ENCODE results near the gene PNLDC1. TPM values are rescaled to one million over a fixed set of nuclear protein-coding genes. Genes with fewer than 3 reads are reported as not detected.
"Not testable (repeated sequence)": the region's sequence is repeated elsewhere in the genome, so short reads cannot be mapped to it uniquely, and the experiment has no call there.

PNLDC1 gene
- total RNA-seq, 1 experiment from 2014 or later, result not detected

GRCh38 chr6:159766906-159767305 lies 33.2 kb upstream of the PNLDC1 start:
- no peak overlapping the region for H3K4me3 ChIP-seq (ENCODE audit: insufficient read depth, low read depth, low read length)
- H3K27me3 ChIP-seq (ENCODE audit: control insufficient read depth, insufficient read depth, low read length), result no peaks in the 10 kb centered on the region
- peaks cover 33% of the 10 kb centered on the region for H3K36me3 ChIP-seq (replicated peaks; ENCODE audit: control insufficient read depth, insufficient read depth, low read length)
- no peak for DNase-seq

- no peaks in the 10 kb centered on the region for H3K27me3 ChIP-seq (ENCODE audit: control insufficient read depth, insufficient read depth, low read length)
- no peak overlapping the region for H3K4me3 ChIP-seq (ENCODE audit: insufficient read depth, low read depth, low read length)
- H3K36me3 ChIP-seq (replicated peaks; ENCODE audit: control insufficient read depth, insufficient read depth, low read length), result peaks cover 21% of the 10 kb centered on the region
- no peak for DNase-seq
Observed at GRCh38 chr6:159769470-159769869, 30.6 kb upstream of the PNLDC1 start.

DNA sequence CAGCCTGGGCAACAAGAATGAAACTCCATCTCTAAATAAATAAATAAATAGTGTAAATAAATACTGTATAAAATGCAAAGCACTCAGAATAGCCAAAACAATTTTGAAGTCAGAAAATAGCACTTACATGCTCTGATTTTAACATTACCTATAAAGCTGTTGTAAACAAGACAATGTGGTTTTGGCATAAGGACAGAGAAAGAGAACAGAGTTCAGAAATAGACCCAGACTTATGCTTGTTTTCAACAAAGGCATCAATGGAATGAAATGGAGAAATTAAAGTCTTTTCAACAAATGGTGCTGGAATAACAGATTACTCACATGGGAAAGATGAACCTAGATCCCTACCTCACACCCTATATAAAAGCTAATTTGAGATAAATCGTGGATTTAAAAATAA lies 27.9 kb upstream of the PNLDC1 start:
- Histone ChIP-seq H3K27me3 (ENCODE audit: control insufficient read depth, insufficient read depth, low read length) (no peaks in the 10 kb centered on the region), H3K36me3 (replicated peaks; ENCODE audit: control insufficient read depth, insufficient read depth, low read length) (peaks cover 22% of the 10 kb centered on the region), H3K4me3 (ENCODE audit: insufficient read depth, low read depth, low read length) (no peak overlapping the region)
- DNase-seq, result no peak

DNA sequence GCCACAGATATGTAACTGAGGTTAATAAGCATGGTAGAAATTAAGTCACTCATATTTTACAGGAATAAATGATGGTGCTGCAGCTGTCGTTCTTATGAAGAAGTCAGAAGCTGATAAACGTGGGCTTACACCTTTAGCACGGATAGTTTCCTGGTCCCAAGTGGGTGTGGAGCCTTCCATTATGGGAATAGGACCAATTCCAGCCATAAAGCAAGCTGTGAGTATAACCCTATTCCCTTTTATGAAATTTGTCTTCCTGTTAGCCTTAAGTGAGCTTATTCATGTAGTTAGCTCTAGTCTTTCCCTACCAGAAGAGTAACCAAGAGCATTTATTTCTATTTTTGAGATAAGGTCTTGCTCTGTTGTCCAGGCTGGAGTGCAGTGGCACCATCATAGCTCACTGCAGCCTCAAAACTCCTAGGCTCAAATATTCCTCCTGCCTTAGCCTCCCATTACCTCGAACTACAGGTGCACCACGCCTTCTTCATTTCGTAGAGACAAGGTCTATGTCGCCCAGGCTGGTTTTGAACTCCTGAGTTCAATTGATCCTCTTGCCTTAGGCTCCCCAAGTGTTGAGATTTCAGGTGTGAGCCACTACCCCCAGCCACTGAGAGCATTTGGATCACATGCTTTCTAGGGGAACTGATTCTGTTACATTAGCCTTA lies 22.7 kb upstream of the PNLDC1 start:
- H3K27me3 ChIP-seq (ENCODE audit: control insufficient read depth, insufficient read depth, low read length), result no peaks in the 10 kb centered on the region
- H3K4me3 ChIP-seq (ENCODE audit: insufficient read depth, low read depth, low read length), result no peak overlapping the region
- H3K36me3 ChIP-seq (replicated peaks; ENCODE audit: control insufficient read depth, insufficient read depth, low read length), result peaks cover 31% of the 10 kb centered on the region
- DNase-seq, result no peak

DNA sequence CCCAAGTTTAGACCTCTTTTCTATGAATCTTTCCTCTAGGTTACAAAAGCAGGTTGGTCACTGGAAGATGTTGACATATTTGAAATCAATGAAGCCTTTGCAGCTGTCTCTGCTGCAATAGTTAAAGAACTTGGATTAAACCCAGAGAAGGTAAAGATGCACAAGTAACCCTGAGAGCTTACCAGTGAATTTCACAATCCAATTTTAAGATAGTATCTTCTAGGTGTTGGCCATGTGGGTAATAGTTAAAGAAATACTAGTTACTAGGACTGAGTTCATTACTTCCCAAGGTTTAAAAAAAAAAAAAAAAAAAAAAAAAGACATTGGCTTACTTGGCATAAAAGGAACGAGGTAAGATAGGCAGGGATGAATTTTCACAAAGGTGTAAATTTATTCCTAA lies 21.9 kb upstream of the PNLDC1 start:
- no peak for DNase-seq
- no peak overlapping the region for H3K4me3 ChIP-seq (ENCODE audit: insufficient read depth, low read depth, low read length)
- no peaks in the 10 kb centered on the region for H3K27me3 ChIP-seq (ENCODE audit: control insufficient read depth, insufficient read depth, low read length)
- H3K36me3 ChIP-seq (replicated peaks; ENCODE audit: control insufficient read depth, insufficient read depth, low read length), result peaks cover 39% of the 10 kb centered on the region

DNA sequence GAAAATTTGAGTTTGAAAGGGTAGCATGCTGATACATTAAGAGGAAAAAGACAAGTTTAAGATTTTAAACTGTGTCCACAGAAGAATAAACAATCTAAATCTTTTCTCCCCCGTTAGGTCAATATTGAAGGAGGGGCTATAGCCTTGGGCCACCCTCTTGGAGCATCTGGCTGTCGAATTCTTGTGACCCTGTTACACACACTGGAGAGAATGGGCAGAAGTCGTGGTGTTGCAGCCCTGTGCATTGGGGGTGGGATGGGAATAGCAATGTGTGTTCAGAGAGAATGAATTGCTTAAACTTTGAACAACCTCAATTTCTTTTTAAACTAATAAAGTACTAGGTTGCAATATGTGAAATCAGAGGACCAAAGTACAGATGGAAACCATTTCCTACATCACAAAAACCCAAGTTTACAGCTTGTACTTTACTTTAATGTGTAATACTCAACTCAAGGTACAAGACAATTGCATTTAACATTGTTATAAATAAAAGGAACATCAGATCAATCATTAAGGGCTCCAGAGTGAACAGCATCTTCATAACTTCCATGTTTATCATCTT lies 21.5 kb upstream of the PNLDC1 start:
- H3K4me3 ChIP-seq (ENCODE audit: insufficient read depth, low read depth, low read length), result no peak overlapping the region
- peaks cover 42% of the 10 kb centered on the region for H3K36me3 ChIP-seq (replicated peaks; ENCODE audit: control insufficient read depth, insufficient read depth, low read length)
- H3K27me3 ChIP-seq (ENCODE audit: control insufficient read depth, insufficient read depth, low read length), result no peaks in the 10 kb centered on the region
- no peak for DNase-seq

DNA sequence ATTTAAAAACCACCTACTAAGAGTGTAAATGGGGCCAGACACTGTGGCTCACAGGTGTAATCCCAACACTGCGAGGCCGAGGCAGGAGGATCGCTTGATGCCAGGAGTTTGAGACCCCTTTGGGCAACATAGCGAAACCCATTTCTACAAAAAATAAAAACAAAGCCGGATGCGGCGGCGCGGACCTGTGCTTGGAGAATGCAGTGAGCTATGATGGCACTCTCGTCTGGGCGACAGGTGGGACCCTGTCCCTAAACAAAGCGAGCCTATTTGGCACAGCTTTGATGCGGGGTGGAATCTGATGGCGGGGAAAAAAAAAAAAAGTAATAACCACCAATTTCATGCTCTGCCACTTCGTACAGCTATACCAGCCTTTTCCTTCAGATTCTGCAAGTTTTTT lies 11.8 kb upstream of the PNLDC1 start:
- no peak for DNase-seq
- Histone ChIP-seq H3K27me3 (ENCODE audit: control insufficient read depth, insufficient read depth, low read length) (no peaks in the 10 kb centered on the region), H3K36me3 (replicated peaks; ENCODE audit: control insufficient read depth, insufficient read depth, low read length) (peaks cover 31% of the 10 kb centered on the region), H3K4me3 (ENCODE audit: insufficient read depth, low read depth, low read length) (peak overlapping the region; percentile 99)

- H3K4me3 ChIP-seq (ENCODE audit: insufficient read depth, low read depth, low read length), result peak overlapping the region; percentile 99
- DNase-seq, result peak; percentile 61
- H3K36me3 ChIP-seq (replicated peaks; ENCODE audit: control insufficient read depth, insufficient read depth, low read length), result peaks cover 26% of the 10 kb centered on the region
- no peaks in the 10 kb centered on the region for H3K27me3 ChIP-seq (ENCODE audit: control insufficient read depth, insufficient read depth, low read length)
Observed at GRCh38 chr6:159788753-159789376, 11.2 kb upstream of the PNLDC1 start.

GRCh38 chr6:159789377-159790148 lies 10.5 kb upstream of the PNLDC1 start, which contains the start of gene TCP1:
TSS of gene TCP1 (minus strand) at chr6:159789602. CDS start at chr6:159789468, 134 bp downstream.
- H3K36me3 ChIP-seq (replicated peaks; ENCODE audit: control insufficient read depth, insufficient read depth, low read length), result peaks cover 25% of the 10 kb centered on the region
- H3K27me3 ChIP-seq (ENCODE audit: control insufficient read depth, insufficient read depth, low read length), result no peaks in the 10 kb centered on the region
- H3K4me3 ChIP-seq (ENCODE audit: insufficient read depth, low read depth, low read length), result peak within 1 kb of the TSS; percentile 99
- DNase-seq, result peak; percentile 96

DNA sequence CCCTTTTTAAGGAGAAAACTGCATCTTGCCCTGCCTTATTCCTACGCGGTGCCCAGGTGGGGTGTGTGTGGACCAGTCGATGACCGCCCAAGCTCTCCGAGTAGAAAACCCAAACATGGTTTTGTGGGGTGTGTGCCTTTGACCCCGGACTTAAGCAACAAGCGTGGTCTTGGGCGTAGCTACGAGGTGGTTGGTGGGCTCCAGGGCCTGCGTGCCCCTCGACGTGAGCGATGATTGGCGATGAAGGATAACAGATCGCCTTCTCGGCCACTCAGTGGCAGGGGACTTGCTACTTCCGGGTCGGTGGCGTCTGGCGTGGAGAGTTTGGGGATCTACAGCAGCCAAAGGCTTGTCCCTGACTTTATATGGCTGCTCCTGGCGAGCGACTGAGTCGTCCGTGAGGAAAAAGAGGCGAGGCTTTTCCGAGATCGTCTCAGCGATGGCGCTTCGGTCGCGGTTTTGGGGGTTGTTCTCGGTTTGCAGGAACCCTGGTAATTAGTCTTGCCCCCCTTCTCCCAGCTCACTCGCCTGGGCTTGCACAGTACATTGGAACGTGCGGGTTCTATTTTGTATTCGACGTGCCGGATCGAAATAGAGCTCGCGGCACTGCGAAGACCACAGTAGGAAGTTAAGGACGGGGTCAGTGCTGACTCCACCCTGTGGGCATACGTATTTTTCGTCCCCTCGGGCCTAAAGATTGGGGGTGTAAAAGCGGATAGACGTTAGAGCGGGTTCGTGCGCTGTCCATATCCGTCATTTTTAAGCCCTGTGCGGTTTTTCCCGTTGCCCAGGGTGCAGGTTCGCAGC lies 9.7 kb upstream of the PNLDC1 start, which contains the start of gene MRPL18:
Gene MRPL18 (plus strand): TSS at position 319 of the 807 bp plus-strand sequence. CDS start 121 bp downstream, at position 440.
- Histone ChIP-seq H3K36me3 (replicated peaks; ENCODE audit: control insufficient read depth, insufficient read depth, low read length) (peaks cover 21% of the 10 kb centered on the region), H3K4me3 (ENCODE audit: insufficient read depth, low read depth, low read length) (peak within 1 kb of the TSS; percentile 99), H3K27me3 (ENCODE audit: control insufficient read depth, insufficient read depth, low read length) (no peaks in the 10 kb centered on the region)
- DNase-seq, result peak; percentile 92

DNA sequence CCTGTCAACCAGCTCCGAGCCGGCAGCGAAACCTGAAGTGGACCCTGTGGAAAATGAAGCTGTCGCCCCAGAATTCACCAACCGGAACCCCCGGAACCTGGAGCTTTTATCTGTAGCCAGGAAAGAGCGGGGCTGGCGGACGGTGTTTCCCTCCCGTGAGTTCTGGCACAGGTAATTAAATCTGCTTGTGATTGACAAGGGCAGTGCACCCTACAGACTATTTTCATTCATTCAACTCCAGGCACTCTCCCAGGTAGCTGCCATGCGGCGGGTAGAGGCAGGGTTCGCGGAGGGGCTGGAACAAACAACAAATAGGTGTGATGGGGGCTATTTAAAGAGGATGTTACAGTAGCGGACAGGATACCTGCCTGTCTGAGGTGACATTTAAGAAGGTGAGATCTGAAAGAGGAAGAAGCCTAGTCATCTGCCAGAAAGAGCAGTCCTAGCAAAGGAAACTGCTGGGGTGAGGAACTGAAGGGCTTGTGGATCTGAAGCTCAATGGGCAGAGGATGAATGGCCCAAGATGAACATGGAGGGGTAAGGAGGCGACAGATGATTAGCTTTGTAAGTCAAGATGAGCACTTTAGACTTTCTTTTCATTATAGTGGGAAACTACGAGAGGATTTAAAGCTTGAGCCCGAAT lies 9.0 kb upstream of the PNLDC1 start:
- no peaks in the 10 kb centered on the region for H3K27me3 ChIP-seq (ENCODE audit: control insufficient read depth, insufficient read depth, low read length)
- H3K4me3 ChIP-seq (ENCODE audit: insufficient read depth, low read depth, low read length), result peak overlapping the region; percentile 74
- H3K36me3 ChIP-seq (replicated peaks; ENCODE audit: control insufficient read depth, insufficient read depth, low read length), result peaks cover 17% of the 10 kb centered on the region
- DNase-seq, result no peak

GRCh38 chr6:159794976-159795375 lies 5.1 kb upstream of the PNLDC1 start:
- peaks cover 11% of the 10 kb centered on the region for H3K36me3 ChIP-seq (replicated peaks; ENCODE audit: control insufficient read depth, insufficient read depth, low read length)
- DNase-seq; H3K4me3 ChIP-seq (ENCODE audit: insufficient read depth, low read depth, low read length); H3K27me3 ChIP-seq (ENCODE audit: control insufficient read depth, insufficient read depth, low read length): not testable (repeated sequence)

DNA sequence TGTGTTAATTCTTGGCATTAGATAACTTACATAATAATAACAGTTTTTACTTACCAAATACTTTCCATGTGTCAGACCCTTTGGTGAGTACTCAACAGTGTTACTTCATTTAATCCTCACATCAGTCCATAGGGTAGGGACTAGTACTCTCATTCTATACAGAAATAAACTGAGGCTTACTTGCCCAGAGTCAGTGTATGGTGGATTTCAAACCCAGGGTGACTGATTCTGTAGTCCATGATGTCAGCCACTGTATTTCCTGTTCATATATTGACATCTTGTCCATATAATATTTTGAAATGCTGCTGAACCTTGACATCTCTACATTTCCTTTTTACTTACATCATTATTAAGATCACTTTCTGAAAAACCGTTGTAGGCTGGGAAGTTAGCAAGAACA lies 2.5 kb upstream of the PNLDC1 start:
- peaks cover 7% of the 10 kb centered on the region for H3K36me3 ChIP-seq (replicated peaks; ENCODE audit: control insufficient read depth, insufficient read depth, low read length)
- DNase-seq, result no peak
- H3K27me3 ChIP-seq (ENCODE audit: control insufficient read depth, insufficient read depth, low read length), result no peaks in the 10 kb centered on the region
- no peak overlapping the region for H3K4me3 ChIP-seq (ENCODE audit: insufficient read depth, low read depth, low read length)
